HEK293T (cell line): ENCODE data around the gene LGALS1.

Experiments used
- ARNT ChIP-seq: fragments of 450-650 bp; IDR thresholded peaks from 2 replicates; pipeline ENCODE4 v1.6.1; 2017; ENCODE audit warnings: mild to moderate bottlenecking
- BHLHE40 ChIP-seq: fragments of 450-650 bp; IDR thresholded peaks from 2 replicates; pipeline ENCODE4 v1.6.1; 2016; ENCODE audit warnings: mild to moderate bottlenecking, moderate library complexity, borderline replicate concordance
- CTBP1 ChIP-seq: fragments of 450-650 bp; IDR thresholded peaks from 2 replicates; pipeline ENCODE4 v1.6.1; 2016; ENCODE audit warnings: borderline replicate concordance
- ELF4 ChIP-seq: fragments of 450-650 bp; IDR thresholded peaks from 2 replicates; pipeline ENCODE4 v1.6.1; 2017; ENCODE audit warnings: antibody characterized with exemption
- FOXA1 ChIP-seq: fragments of 450-650 bp; IDR thresholded peaks from 2 replicates; pipeline ENCODE4 v1.6.1; 2016; ENCODE audit warnings: mild to moderate bottlenecking
- FOXM1 ChIP-seq: fragments of 450-650 bp; IDR thresholded peaks from 2 replicates; pipeline ENCODE4 v1.6.1; 2017; ENCODE audit warnings: mild to moderate bottlenecking, borderline replicate concordance
- HDGF ChIP-seq: fragments of 450-650 bp; IDR thresholded peaks from 2 replicates; pipeline ENCODE4 v1.6.1; 2017; ENCODE audit warnings: antibody characterized with exemption, borderline replicate concordance
- LEF1 ChIP-seq: fragments of 450-650 bp; IDR thresholded peaks from 2 replicates; pipeline ENCODE4 v1.6.1; 2017; ENCODE audit warnings: mild to moderate bottlenecking, borderline replicate concordance
- NFRKB ChIP-seq: fragments of 450-650 bp; IDR thresholded peaks from 2 replicates; pipeline ENCODE4 v1.6.1; 2016; ENCODE audit warnings: mild to moderate bottlenecking, moderate library complexity
- PKNOX1 ChIP-seq: fragments of 450-650 bp; IDR thresholded peaks from 2 replicates; pipeline ENCODE4 v1.6.1; 2016
- SP1 ChIP-seq: fragments of 450-650 bp; IDR thresholded peaks from 2 replicates; pipeline ENCODE4 v1.6.1; 2017
- SUZ12 ChIP-seq: fragments of 450-650 bp; IDR thresholded peaks from 2 replicates; pipeline ENCODE4 v1.6.1; 2016; ENCODE audit warnings: mild to moderate bottlenecking
- TARDBP ChIP-seq: fragments of 450-650 bp; IDR thresholded peaks from 2 replicates; pipeline ENCODE4 v1.6.1; 2016
- ZNF384 ChIP-seq: fragments of 450-650 bp; IDR thresholded peaks from 2 replicates; pipeline ENCODE4 v1.6.1; 2016

GRCh38 chr22:37681556-37682049 is 6.2 kb downstream of the LGALS1 start:
- TF ChIP-seq ELF4 (no peak; the same call in 1 of the 2 replicates), NFRKB (no peak), FOXM1 (no peak), FOXA1 (no peak), SUZ12 (no peak), SP1 (no peak), HDGF (no peak), TARDBP (no peak), CTBP1 (no peak), ZNF384 (no peak), BHLHE40 (no peak), LEF1 (no peak), ARNT (no peak), PKNOX1 (no peak)
